ENCODE measurements around the gene NANS.

DNA sequence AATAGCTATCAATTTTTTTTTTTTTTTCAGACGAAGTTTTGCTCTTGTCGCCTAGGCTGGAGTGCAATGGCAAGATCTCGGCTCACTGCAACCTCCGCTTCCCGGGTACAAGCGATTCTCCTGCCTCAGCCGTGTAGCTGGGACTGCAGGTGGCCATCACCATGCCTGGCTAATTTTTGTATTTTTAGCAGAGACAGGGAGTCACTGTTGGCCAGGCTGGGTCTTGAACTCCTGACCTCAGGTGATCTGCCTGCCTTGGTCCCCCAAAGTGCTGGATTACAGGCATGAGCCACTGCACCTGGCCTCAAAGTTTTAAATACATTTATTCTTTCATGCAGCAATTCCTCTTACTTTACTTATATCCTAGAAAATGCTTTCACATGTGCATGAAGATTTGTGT, 44.9 kb downstream of the NANS start:
- TF ChIP-seq CTCF (IDR thresholded peaks at IDR 0.05) (no peak), POLR2AphosphoS5 (IDR thresholded peaks at IDR 0.05) (no peak), POLR2A (IDR thresholded peaks at IDR 0.05) (no peak)
